ENCODE results near the gene ADD2.
"Not testable (repeated sequence)": the region's sequence is repeated elsewhere in the genome, so short reads cannot be mapped to it uniquely, and the experiment has no call there.

ADD2 gene

GRCh38 chr2:70767699-70768589, at the start of gene ADD2:
ADD2 (minus strand) TSS chr2:70768200; CDS start chr2:70706408, 61,792 bp downstream.
- DNase-seq (ENCODE audit: low read depth, low spot score): no peak

DNA sequence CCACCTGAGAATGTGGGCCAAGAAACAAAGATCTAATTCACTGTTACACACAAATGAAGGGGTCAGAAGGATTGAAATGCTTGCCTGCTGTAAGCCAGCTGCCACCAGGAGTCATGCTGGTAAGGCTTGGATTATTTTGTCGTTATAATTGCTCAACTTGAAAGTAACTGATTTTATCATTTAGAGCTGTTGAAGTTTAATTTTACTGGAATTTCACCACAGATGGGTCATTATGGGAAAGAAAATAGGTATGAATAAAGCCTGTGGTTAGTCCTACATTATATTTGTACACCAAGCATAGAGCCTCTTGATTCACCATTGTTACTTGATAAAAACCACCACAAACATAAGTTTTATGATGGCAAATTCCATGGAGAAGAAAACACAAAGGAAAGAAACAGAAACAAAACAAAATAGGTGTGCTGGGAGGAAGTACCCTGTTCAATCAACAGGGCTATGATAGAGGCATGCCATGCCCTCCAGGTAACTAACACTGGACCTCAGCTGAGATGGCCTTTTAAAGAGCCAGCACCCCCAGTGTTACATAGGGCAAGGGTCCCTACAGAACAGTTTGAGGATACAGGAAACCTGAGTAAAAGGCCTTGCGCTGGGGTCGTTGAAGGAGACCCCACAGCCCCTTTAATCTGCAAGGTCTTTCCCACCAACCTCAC, 49.4 kb upstream of the ADD2 start:
- DNase-seq (ENCODE audit: low read depth, low spot score): no peak

DNA sequence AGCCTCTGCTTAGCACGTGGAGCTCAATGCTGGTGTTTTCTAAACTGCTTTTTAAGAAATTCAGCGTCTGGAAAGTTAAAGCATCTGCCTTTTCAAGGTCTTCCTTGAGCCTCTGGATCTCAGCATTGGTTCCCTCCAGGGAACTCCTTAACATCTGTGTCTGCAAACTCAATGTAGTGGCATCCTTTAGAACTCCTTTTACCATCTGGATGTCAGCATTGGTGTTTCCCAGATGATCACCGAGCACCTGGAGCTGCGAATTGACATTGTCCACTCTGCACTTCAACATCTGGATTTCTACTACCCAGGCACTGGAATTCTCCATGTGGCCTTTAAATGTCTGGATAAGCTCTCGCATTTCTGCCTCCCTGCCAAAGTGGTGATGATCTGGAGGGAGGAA, 48.7 kb upstream of the ADD2 start:
- DNase-seq (ENCODE audit: low read depth, low spot score): no peak

DNA sequence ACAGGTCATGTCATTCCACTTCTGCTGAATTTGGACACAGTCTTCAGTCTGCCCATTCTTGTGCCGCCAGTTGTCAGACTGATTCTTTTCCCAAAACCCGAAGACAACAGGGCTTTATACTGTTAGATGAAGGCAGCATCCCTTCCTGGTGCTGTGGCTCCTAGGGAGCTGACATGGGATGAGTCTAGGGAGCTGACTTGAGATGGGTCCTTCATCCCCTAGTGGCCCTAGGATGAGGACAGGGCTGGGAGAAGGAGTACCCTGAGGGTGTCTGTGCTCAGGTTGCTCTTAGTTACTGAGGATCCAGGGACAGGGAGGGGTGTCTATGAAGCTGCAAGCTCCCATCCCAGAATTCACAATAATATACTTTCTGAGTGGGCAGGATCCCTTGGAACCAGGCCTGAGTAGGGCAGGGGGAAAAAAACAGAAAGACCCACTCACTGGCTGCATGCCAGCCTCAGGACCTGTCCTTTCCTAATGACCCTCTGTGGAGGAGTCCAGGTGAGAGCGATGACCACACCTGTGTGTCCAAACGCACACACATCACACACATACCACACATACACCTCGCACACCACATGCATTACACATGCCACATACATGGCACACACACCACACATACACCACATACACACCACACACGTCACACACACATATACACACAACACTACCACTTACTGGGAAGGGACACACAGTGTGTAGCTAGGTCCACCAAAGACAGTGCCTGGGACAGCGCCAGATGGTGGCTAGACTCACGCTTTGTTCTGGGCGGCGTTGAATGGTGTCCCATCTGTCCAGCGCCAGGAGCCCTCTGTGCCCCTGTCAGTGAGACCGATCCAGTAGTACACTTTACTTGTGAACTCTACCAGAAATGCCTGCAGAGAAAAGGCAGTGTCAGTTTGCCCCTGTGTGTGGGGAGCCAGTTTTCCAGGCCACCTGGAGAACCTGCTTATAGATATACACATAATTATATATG, 41.3 kb upstream of the ADD2 start:
- DNase-seq (ENCODE audit: low read depth, low spot score): no peak

DNA sequence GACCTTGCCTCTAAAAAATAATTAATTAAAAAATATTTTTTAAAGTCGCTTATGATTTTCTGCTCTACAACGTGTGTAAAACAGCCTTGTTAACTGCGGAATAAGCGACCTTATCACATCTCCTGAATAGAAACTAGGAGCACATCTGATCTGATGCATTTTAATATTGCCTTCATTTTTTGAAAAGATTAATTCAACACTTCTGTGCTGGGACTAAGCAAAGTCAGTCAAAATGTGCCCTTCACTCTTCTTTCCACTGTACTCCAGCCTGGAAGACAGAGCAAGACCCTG, 39.8 kb upstream of the ADD2 start:
- DNase-seq (ENCODE audit: low read depth, low spot score): no peak

GRCh38 chr2:70807102-70807827, 39.3 kb upstream of the ADD2 start:
- DNase-seq (ENCODE audit: low read depth, low spot score): no peak

DNA sequence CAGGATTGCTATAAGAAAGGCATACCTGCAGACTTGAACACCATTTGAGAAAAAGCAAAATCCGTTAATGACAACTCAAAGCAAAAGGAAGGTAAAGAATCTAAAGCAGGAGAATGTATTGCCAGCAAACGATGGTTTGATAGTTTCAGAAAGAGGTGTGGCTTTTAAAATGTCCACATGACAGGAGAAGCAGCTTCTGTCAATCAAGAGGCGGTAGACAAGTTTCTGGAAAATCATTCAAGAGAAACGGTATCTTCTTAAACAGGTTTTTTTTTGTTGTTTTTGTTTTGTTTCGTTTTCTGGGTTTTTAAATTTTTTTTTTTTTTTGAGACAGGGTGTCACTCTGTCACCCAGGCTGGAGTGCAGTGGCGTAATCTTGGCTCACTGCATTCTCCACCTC, 38.6 kb upstream of the ADD2 start:
- DNase-seq (ENCODE audit: low read depth, low spot score): no peak

- DNase-seq (ENCODE audit: low read depth, low spot score): no peak
Measured at GRCh38 chr2:70806013-70806412, 38.0 kb upstream of the ADD2 start.

- DNase-seq (ENCODE audit: low read depth, low spot score): no peak
Measured at GRCh38 chr2:70801607-70802263, 33.7 kb upstream of the ADD2 start.

DNA sequence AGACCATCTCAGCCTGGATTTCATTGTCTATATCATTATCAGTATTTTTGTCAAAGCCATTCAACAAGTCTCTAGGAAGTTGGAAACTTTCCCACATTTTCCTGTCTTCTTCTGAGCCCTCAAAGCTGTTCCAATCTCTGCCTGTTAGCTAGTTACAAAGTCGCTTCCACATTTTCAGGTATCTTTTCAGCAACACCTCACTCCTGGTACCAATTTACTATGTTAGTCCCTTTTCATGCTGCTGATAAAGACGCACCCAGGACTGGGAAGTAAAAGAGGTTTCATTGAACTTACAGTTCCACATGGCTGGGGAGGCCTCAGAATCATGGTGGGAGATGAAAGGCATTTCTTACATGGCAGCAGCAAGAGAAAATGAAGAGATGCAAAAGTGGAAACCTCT, 31.7 kb upstream of the ADD2 start:
- no peak for DNase-seq (ENCODE audit: low read depth, low spot score)

DNA sequence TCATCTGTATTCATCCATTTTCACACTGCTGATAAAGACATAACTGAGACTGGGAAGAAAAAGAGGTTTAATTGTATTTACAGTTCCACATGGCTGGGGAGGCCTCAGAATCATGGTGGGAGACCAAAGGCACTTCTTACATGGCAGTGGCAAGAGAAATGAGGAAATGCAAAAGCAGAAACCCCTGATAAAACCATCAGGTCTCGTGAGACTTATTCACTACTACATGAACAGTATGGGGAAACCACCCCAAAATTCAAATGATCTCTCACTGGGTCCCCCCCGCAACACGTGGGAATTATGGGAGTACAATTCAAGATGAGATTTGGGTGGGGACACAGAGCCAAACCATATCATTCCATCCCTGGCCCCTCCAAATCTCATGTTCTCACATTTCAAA, 30.0 kb upstream of the ADD2 start:
- DNase-seq (ENCODE audit: low read depth, low spot score): not testable (repeated sequence)

- no peak for DNase-seq (ENCODE audit: low read depth, low spot score)
Measured at GRCh38 chr2:70797506-70797905, 29.5 kb upstream of the ADD2 start.

GRCh38 chr2:70796262-70796661, 28.3 kb upstream of the ADD2 start:
- no peak for DNase-seq (ENCODE audit: low read depth, low spot score)

GRCh38 chr2:70795164-70795995, 27.4 kb upstream of the ADD2 start:
- no peak for DNase-seq (ENCODE audit: low read depth, low spot score)

DNA sequence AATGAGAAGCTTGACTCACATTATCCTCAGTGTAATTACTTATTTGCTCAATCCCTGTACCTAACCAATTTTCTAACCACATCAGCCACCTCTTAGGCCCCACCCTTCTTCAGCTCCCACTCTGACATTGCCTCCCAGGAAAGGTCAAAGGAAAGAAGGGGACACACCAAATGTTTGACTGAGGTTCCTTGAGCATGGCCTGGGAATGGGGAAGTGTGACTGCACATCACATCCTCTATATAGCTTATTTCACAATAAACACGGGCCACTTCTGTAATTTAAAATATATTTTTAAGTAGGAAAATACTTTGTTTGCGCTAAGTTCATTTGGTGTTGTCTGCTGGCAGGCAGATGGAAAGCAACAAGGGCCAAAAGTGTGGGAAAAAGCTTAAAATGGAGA, 25.4 kb upstream of the ADD2 start:
- DNase-seq (ENCODE audit: low read depth, low spot score): no peak

- no peak for DNase-seq (ENCODE audit: low read depth, low spot score)
Measured at GRCh38 chr2:70790136-70790828, 22.3 kb upstream of the ADD2 start, which contains the start of gene FIGLA. FIGLA (minus strand) TSS chr2:70790643; CDS start chr2:70790638, 5 bp downstream.

DNA sequence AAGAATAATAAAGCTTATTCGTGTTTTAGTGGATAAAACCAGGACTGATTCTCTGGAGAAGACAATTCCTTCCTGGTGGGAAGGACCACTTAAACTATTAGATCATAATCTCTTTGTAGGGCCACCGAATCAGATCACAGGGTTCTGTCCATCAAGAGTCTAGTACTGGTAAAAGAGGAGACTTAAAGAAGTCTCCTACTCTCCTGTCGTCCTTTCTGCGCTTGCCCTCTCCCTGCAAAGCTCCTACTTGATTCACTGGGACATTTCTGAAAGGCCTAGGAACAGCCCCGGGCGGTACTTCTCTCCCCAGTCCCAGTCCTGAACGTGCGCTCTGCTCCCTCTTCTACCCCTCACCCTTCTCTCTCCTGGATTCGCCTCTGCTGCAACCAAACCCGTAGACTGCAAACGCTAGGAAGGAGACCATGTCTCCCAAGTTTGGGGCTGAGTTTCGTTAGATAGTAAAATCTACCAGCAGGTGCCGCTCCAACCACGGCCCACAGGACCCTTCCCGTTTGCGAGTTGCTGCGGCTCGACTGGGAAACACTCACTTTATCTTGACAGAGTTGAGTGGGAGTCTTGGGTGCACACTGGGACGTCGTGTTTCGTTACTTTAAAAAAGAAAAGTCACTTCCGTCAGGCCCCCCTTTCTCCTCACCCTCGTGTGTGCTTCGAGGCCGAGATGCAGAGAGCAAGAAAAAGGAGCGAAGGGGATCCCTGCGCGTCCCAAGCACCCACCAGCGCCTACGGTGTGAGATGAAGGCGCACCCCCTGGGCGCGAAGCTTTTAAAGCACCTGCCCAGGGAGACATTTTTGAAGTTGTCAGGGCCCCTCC, 21.5 kb upstream of the ADD2 start:
- DNase-seq (ENCODE audit: low read depth, low spot score): no peak

GRCh38 chr2:70785137-70785911, 17.3 kb upstream of the ADD2 start:
- DNase-seq (ENCODE audit: low read depth, low spot score): no peak
